Mesothelial cell of epicardium (in vitro differentiated cells): Measurements from ENCODE around the gene PLN. TPM values are rescaled to one million over a fixed set of nuclear protein-coding genes. Genes with fewer than 3 reads are reported as not detected.

Source experiments
- DNase-seq, 2 experiments: peaks; one replicate each; pipeline ENCODE4 v3.0.0; 2021; ENCODE audit warnings: low spot score in 2 of 2; ENCODE audit not compliant: unreplicated experiment in 2 of 2
- H3K27ac Mint-ChIP-seq: 2 replicates; pipeline ENCODE4 v1.8.0; 2021; ENCODE audit warnings: mixed read lengths
- H3K27me3 Mint-ChIP-seq: 2 replicates; pipeline ENCODE4 v1.8.0; 2021; ENCODE audit warnings: low read depth, mixed read lengths
- H3K36me3 Mint-ChIP-seq: 2 replicates; pipeline ENCODE4 v1.8.0; 2021; ENCODE audit warnings: mixed read lengths
- H3K4me1 Mint-ChIP-seq: 2 replicates; pipeline ENCODE4 v1.8.0; 2021; ENCODE audit warnings: mixed read lengths
- H3K4me3 Mint-ChIP-seq: 2 replicates; pipeline ENCODE4 v1.8.0; 2021; ENCODE audit warnings: mild to moderate bottlenecking, moderate library complexity, mixed read lengths
- H3K9me3 Mint-ChIP-seq: 2 replicates; pipeline ENCODE4 v1.8.0; 2021; ENCODE audit warnings: mixed read lengths
- total RNA-seq: library from RNA; stranded (reverse); gene quantifications from 3 replicates; pipeline ENCODE4 v1.2.1, GENCODE V29; 2021
- TF ChIP-seq, protein P1 (sequence below): fragments of 200-600 bp; sonication (generic); IDR thresholded peaks from one replicate; pipeline ENCODE4 v1.5.0; 2021; ENCODE audit warnings: antibody characterized with exemption; ENCODE audit not compliant: unreplicated experiment

Gene PLN
- total RNA-seq, 1 donor from 2014 or later: 0.20 TPM

DNA sequence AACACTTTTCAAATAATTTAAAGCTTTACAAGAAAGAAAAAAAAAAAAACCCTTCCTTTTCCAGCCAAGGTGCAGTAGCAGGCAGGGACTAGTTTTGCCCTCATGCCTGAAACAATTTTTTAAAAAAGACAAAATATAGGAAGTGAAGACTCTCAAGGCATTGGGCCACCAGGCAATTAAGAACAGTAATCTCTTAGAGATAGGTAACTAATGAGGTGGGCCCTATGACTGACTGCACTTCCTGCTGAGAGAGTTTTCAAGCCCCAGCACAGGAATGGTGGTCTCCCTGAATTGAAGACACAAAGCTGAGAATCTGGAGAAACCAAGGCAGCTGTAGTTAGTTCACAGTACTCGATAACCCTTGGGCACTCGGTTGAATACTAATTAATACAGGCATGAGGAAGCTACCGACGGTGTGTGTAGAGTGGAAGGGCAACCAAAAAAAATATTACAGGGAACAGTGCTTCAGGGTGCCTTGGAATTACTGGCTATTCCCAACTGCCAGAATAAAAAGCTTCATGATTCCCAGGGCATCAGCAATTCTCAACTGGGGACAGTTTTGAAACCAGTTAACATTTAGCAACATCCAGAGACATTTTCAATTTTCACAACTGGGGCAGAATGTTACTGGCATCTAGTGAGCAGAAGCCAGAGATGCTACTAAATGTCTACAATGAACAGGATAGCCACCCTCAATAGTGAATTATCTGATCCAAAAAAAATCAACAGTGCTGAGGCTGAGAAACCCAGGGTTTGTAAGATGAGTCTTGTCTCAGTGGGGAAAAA is 36.0 kb upstream of the PLN start:
- no peaks in the 10 kb centered on the region for H3K27me3 Mint-ChIP-seq
- H3K27ac Mint-ChIP-seq: no peak overlapping the region
- H3K9me3 Mint-ChIP-seq: peaks cover 13% of the 10 kb centered on the region
- peaks cover 5% of the 10 kb centered on the region for H3K4me1 Mint-ChIP-seq
- TF ChIP-seq, protein P1, sequence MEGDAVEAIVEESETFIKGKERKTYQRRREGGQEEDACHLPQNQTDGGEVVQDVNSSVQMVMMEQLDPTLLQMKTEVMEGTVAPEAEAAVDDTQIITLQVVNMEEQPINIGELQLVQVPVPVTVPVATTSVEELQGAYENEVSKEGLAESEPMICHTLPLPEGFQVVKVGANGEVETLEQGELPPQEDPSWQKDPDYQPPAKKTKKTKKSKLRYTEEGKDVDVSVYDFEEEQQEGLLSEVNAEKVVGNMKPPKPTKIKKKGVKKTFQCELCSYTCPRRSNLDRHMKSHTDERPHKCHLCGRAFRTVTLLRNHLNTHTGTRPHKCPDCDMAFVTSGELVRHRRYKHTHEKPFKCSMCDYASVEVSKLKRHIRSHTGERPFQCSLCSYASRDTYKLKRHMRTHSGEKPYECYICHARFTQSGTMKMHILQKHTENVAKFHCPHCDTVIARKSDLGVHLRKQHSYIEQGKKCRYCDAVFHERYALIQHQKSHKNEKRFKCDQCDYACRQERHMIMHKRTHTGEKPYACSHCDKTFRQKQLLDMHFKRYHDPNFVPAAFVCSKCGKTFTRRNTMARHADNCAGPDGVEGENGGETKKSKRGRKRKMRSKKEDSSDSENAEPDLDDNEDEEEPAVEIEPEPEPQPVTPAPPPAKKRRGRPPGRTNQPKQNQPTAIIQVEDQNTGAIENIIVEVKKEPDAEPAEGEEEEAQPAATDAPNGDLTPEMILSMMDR: no peak
- no peak overlapping the region for H3K4me3 Mint-ChIP-seq
- no peak for DNase-seq
- H3K36me3 Mint-ChIP-seq: peaks cover 7% of the 10 kb centered on the region

DNA sequence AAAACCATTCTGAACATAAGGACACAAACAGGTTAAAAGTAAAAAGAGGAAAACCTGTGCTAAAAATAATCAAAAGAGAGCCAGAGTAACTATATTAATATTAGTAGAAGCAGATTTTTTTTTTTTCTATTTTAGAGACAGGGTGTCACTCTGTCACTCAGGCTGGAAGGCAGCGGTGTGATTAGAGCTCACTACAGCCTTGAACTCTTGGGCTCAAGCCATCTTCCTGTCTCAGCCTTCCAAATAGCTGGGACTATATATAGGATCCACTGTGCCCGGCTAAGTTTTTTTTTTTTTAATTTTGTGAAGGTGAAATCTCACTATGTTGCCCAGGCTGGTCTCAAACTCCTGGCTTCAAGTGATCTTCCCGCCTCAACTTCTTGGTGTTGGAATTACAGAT is 33.4 kb upstream of the PLN start:
- TF ChIP-seq, protein P1: no peak
- Mint-ChIP-seq H3K9me3 (peaks cover 18% of the 10 kb centered on the region), H3K27me3 (no peaks in the 10 kb centered on the region), H3K36me3 (peaks cover 16% of the 10 kb centered on the region), H3K27ac (no peak overlapping the region), H3K4me1 (peaks cover 5% of the 10 kb centered on the region), H3K4me3 (no peak overlapping the region)
- no peak for DNase-seq

DNA sequence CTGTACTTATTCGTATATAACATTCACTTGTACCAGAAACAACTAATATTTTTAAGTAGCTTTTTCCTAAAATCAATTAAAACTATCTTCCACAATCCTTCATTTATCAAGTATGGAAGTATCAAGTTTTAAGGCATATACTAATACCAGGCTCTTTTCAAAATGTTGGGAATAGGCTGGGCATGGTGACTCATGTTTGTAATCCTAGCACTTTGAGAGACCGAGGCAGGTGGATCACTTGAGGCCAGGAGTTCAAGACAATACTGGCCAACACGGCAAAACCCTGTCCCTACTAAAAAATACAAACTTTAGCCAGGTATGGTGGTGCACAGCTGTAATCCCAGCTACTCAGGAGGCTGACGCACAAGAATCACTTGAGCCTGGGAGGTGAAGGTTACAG is 25.7 kb upstream of the PLN start:
- Mint-ChIP-seq H3K4me3 (no peak overlapping the region), H3K4me1 (peaks cover 4% of the 10 kb centered on the region), H3K27me3 (no peaks in the 10 kb centered on the region), H3K9me3 (peaks cover 3% of the 10 kb centered on the region), H3K27ac (no peak overlapping the region), H3K36me3 (peaks cover 11% of the 10 kb centered on the region)
- no peak for DNase-seq
- TF ChIP-seq, protein P1: no peak

DNA sequence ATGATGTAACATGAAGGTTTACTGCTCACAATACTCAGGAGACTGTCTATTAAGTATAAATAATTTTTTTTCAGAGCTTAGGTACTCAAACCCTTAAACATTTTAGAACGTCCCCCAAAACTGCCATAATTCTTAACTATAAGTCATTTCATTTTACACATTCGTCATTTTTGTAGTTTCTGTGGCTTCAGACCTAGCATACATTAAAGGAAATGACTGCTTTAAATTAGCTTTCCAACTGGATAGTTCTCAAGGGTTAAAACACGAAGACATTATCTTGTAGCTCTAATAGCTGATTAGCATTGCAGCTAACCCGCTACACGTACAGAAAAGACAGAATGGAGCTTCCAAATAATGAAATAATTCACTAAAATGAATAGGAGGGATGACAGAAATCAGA is 24.9 kb upstream of the PLN start:
- H3K9me3 Mint-ChIP-seq: no peaks in the 10 kb centered on the region

DNA sequence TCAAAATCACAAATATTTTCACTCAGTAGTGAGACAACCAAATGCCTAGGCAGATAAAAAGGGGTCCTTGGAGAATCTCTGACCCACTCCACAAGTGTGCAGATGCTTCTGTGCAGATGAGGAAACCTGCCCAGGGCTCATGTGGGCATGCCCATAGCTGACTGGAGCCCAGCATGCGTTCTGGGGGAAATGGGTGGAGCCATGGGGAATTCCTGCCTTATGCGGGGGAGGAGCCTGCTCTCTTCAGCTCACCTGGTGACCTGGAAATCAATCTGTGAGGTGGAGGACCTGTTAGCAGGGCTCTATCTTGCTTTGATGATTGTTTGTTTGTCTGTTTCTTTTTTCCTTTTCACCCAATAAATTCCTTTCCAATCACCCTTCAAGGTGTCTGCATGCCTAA is 23.4 kb upstream of the PLN start:
- peaks cover 7% of the 10 kb centered on the region for H3K4me1 Mint-ChIP-seq
- DNase-seq: no peak
- TF ChIP-seq, protein P1: no peak
- no peaks in the 10 kb centered on the region for H3K9me3 Mint-ChIP-seq
- H3K27ac Mint-ChIP-seq: no peak overlapping the region
- no peaks in the 10 kb centered on the region for H3K27me3 Mint-ChIP-seq
- no peak overlapping the region for H3K4me3 Mint-ChIP-seq
- H3K36me3 Mint-ChIP-seq: peaks cover 3% of the 10 kb centered on the region

More for the DNA sequence above, 24.9 kb upstream of the PLN start:
- H3K27me3 Mint-ChIP-seq: no peaks in the 10 kb centered on the region
- H3K4me1 Mint-ChIP-seq: peaks cover 4% of the 10 kb centered on the region
- H3K36me3 Mint-ChIP-seq: peaks cover 7% of the 10 kb centered on the region
- no peak overlapping the region for H3K4me3 Mint-ChIP-seq
- no peak overlapping the region for H3K27ac Mint-ChIP-seq
- DNase-seq: no peak
- TF ChIP-seq, protein P1: no peak
